Psoas muscle (tissue), 8 donors: ENCODE results near the gene DNAH12. TPM values are rescaled to one million over a fixed set of nuclear protein-coding genes. Genes with fewer than 3 reads are reported as not detected.

Source experiments
- ATAC-seq, 4 donors: fragments of 200-7000 bp; cut with Tn5 transposase; one replicate each; pipeline ENCODE4 v1.9.1; 2020; ENCODE audit warnings: moderate library complexity in 3 of 4, mild to moderate bottlenecking in 2 of 4
- DNase-seq, 2 donors: peaks; one replicate each; pipeline ENCODE4 v3.0.0-alpha.2; 2020
- H3K27ac ChIP-seq: fragments of 200-600 bp; one replicate; pipeline ENCODE4 v1.8.0; 2022
- H3K27me3 ChIP-seq, 3 donors: fragments of 200-600 bp in 1 of 3; one replicate each; pipeline versions ENCODE4 v1.6.1 to v1.8.0; 2013 to 2022; ENCODE audit warnings: low read length in 2 of 3, mild to moderate bottlenecking in 2 of 3, moderate library complexity in 1 of 3; ENCODE audit not compliant: insufficient read depth in 3 of 3
- H3K36me3 ChIP-seq, 2 donors: fragments of 200-600 bp in 1 of 2; one replicate each; pipeline versions ENCODE4 v1.6.1 to v1.8.0; 2013 to 2022; ENCODE audit warnings: low read depth in 1 of 2, mild to moderate bottlenecking in 1 of 2, moderate library complexity in 1 of 2; ENCODE audit not compliant: insufficient read depth in 1 of 2
- H3K4me1 ChIP-seq: fragments of 200-600 bp; one replicate; pipeline ENCODE4 v1.8.0; 2022
- H3K4me3 ChIP-seq: fragments of 200-600 bp; one replicate; pipeline ENCODE4 v1.8.0; 2022; ENCODE audit warnings: mild to moderate bottlenecking
- H3K9me3 ChIP-seq: fragments of 200-600 bp; one replicate; pipeline ENCODE4 v1.8.0; 2022
- CTCF ChIP-seq: fragments of 200-600 bp; IDR thresholded peaks from one replicate; pipeline ENCODE4 v1.8.0; 2022; ENCODE audit warnings: antibody characterized with exemption
- WGBS, 3 donors: extraction: QIAGEN DNeasy Blood & Tissue Kit; methylation state at CpG; one replicate each; pipeline versions ENCODE4 v1.1.6 to v1.1.7; 2013; 5-methylcytosine and 5-hydroxymethylcytosine counted together
- intact Hi-C, 2 donors: fragments of 100-400 bp; cut with DNase I; formaldehyde crosslinking; loops; one replicate each; pipeline versions ENCODE4 v1.11.0 to v1.14.2; 2022
- polyA plus RNA-seq, 3 donors: library from polyadenylated mRNA; stranded (reverse); fragments of 200-250 nt; gene quantifications; one replicate each; pipeline ENCODE4 v1.2.3, GENCODE V29; 2013
- total RNA-seq, 4 donors: library from RNA; stranded (reverse); fragmentation: NEBNext Ultra II Directional in 2 of 4; extraction: Animal tissue kit (Norgen Biotek cat#: 25700) in 2 of 4; gene quantifications; one replicate each; pipeline versions ENCODE4 v1.2.1 to v1.2.4, GENCODE V29; 2021 to 2023
- donor health status: healthy with polysubstance abuse.
- donor health status: DM: no; HTN: no; CAD: no; lungs with moderate emphysema.
- donor health status: Bipolar disorder and iron deficiency.
- donor health status: healthy.
- donor health status: DM: yes; HTN: yes; CAD: no.
- donor health status: DM: no; HTN: no; CAD: no.
- donor health status: DM: no; HTN: no; CAD: no.
- donor health status: DM: yes; HTN: yes; CAD: no.

The DNAH12 gene
- total and polyA plus RNA-seq, 7 donors, result under 0.01 to 0.34 (median 0.08) TPM; not detected in 1

- Histone ChIP-seq H3K4me3 (no peak overlapping the region), H3K9me3 (no peaks in the 10 kb centered on the region), H3K4me1 (peaks cover 12% of the 10 kb centered on the region), H3K27ac (no peak overlapping the region), H3K27me3 (no peaks in the 10 kb centered on the region), H3K36me3 (peaks cover 6 to 23% of the 10 kb centered on the region in 2 donors)
- DNase-seq (no peak), ATAC-seq (no peak)
- TF ChIP-seq CTCF, result no peak
- intact Hi-C loops, result no loop called here
- WGBS, 3 donors, result 78 to 87% (median 78%) methylated on average over 6 of the region's 6 CpGs
These were observed 42.6 kb upstream of the DNAH12 start for GRCh38 chr3:57586778-57587177.

DNA sequence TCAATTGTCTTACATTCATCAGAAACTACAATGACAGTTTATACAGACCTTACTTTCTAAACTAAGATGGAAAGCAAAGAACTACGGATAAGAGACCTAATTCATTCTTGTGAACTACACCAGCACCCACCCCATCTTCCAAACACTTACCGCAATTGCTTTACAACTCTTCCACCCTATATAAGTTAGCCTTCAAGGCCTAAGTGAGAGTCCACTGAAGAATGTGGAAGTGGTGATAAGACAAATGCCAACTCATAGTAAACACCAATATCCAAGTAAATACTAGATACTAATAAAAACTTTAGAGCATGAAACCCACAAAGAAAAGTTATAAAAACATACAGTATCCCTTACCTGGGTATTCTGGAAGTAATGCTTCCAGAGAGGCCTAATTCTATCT is 39.4 kb upstream of the DNAH12 start:
- DNase-seq (no peak), ATAC-seq (no peak)
- no peaks in the 10 kb centered on the region for H3K9me3 ChIP-seq
- 85 to 91% (median 91%) methylated on average over 2 of the region's 2 CpGs for WGBS, 3 donors
- H3K27me3 ChIP-seq, result no peaks in the 10 kb centered on the region
- no peak overlapping the region for H3K27ac ChIP-seq
- H3K4me1 ChIP-seq, result peaks cover 12% of the 10 kb centered on the region
- intact Hi-C loops, result no loop called here
- TF ChIP-seq CTCF, result no peak
- no peak overlapping the region for H3K4me3 ChIP-seq
- H3K36me3 ChIP-seq, result peaks cover 6 to 53% of the 10 kb centered on the region in 2 donors

DNA sequence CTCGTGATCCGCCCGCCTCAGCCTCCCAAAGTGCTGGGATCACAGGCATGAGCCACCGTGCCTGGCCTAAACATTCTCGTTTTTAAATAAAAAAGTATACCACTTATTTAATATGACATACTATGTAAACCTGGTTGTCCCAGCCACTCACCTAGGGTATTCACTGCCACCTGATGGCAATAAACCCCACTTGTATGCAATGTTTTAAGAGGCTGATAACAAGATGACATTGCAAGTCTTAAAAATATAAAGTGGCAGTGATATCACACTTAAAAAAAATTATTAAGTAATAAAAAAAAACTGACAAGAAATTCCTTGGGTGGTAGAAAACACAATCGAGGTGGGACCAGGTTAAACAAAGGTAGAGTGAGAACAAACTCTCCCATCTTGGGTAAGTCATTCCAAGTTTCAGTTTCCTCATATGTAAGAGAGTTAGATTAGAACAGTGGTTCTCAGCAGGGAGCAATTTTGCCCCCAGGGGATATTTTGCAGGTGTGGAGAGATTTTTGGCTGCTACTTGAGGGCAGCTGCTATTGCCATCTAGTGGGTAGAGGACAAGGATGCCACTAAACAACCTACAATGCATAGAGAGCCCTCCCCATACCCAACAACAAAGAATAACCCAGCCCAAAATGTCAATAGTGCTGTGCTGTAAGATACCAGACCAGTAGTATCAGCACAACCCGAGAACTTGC is 38.5 kb upstream of the DNAH12 start:
- H3K9me3 ChIP-seq, result no peaks in the 10 kb centered on the region
- peaks cover 6 to 63% of the 10 kb centered on the region in 2 donors for H3K36me3 ChIP-seq
- peak in 2 of 4 donors; percentile 30 to 40 for ATAC-seq
- no peak for TF ChIP-seq CTCF
- intact Hi-C loops, result no loop called here
- no peak overlapping the region for H3K27ac ChIP-seq
- no peak for DNase-seq
- WGBS, 3 donors, result 94 to 97% (median 96%) methylated on average over 5 to 7 of the region's 7 CpGs
- H3K4me1 ChIP-seq, result peaks cover 8% of the 10 kb centered on the region
- no peak overlapping the region for H3K4me3 ChIP-seq
- no peaks in the 10 kb centered on the region for H3K27me3 ChIP-seq

DNA sequence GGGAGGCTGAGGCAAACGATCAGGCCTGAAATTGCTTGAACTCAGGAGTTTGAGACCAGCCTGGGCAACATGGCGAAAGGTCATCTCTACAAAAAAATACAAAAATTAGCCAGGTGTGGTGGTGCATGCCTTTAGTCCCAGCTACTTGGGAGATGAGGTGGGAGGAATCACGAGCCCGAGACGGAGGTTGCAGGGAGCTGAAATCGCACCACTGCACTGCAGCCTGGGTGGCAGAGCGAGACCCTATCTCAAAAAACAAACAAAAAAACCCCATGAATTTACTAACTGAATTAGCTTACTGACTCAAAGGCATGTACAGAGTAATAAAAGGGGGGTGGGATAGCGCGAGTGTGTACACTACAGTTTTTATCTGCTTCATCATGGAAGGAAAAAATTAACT is 33.7 kb upstream of the DNAH12 start:
- Histone ChIP-seq H3K36me3 (peaks cover 3 to 96% of the 10 kb centered on the region in 2 donors), H3K4me1 (no peaks in the 10 kb centered on the region), H3K27me3 (no peaks in the 10 kb centered on the region), H3K9me3 (no peaks in the 10 kb centered on the region), H3K4me3 (no peak overlapping the region), H3K27ac (no peak overlapping the region)
- 93 to 95% (median 94%) methylated on average over 9 of the region's 9 CpGs for WGBS, 3 donors
- ATAC-seq (no peak), DNase-seq (no peak)
- no peak for TF ChIP-seq CTCF
- intact Hi-C loops, result no loop called here
